BJ (cell line): Measurements from ENCODE around the gene SMYD3. TPM values are rescaled to one million over a fixed set of nuclear protein-coding genes. Genes with fewer than 3 reads are reported as not detected.
"Not testable (repeated sequence)": the region's sequence is repeated elsewhere in the genome, so short reads cannot be mapped to it uniquely, and the experiment has no call there.

ENCODE experiments used
- CTCF ChIA-PET: fragments of 350-600 bp; formaldehyde crosslinking; extraction: SDS; loops from one replicate; lab custom pipeline; 2021; ENCODE audit warnings: antibody characterized with exemption, inconsistent platforms; lab: Yijun Ruan, JAX
- POLR2A ChIA-PET: fragments of 300-600 bp; sonication (Branson Sonifier 250); formaldehyde crosslinking; extraction: SDS; loops from one replicate; lab custom pipeline; 2021; ENCODE audit warnings: antibody characterized with exemption; lab: Charles Lee
- DNase-seq: peaks from one replicate; pipeline ENCODE4 v3.0.0-alpha.2; 2011; ENCODE audit warnings: low read depth
- H3K27me3 ChIP-seq: 2 replicates; pipeline ENCODE4 v1.6.0; 2011; ENCODE audit warnings: low read length; ENCODE audit not compliant: control insufficient read depth, insufficient read depth
- H3K36me3 ChIP-seq: 2 replicates; pipeline ENCODE4 v1.5.1; 2011; ENCODE audit warnings: low read length; ENCODE audit not compliant: control insufficient read depth, insufficient read depth
- H3K4me3 ChIP-seq: 2 replicates; pipeline ENCODE4 v1.5.1; 2011; ENCODE audit warnings: low read depth, mild to moderate bottlenecking, control low read depth, low read length
- polyA plus RNA-seq: library from polyadenylated mRNA; depleted of rRNA; stranded (reverse); fragments of >200 nt; gene quantifications from 2 replicates; pipeline ENCODE4 v1.2.3, GENCODE V29; 2011
- TF ChIP-seq, protein P1 (sequence below): IDR thresholded peaks from 2 replicates; pipeline ENCODE4 v1.5.1; 2011; ENCODE audit warnings: low read depth, mild to moderate bottlenecking, control low read depth, inconsistent platforms, low read length, moderate library complexity; ENCODE audit not compliant: insufficient read depth

Gene SMYD3
- polyA plus RNA-seq, 1 experiment = 26.1 TPM

GRCh38 chr1:246372559-246372958 lies 134.5 kb downstream of the SMYD3 start:
- TF ChIP-seq, protein P1, sequence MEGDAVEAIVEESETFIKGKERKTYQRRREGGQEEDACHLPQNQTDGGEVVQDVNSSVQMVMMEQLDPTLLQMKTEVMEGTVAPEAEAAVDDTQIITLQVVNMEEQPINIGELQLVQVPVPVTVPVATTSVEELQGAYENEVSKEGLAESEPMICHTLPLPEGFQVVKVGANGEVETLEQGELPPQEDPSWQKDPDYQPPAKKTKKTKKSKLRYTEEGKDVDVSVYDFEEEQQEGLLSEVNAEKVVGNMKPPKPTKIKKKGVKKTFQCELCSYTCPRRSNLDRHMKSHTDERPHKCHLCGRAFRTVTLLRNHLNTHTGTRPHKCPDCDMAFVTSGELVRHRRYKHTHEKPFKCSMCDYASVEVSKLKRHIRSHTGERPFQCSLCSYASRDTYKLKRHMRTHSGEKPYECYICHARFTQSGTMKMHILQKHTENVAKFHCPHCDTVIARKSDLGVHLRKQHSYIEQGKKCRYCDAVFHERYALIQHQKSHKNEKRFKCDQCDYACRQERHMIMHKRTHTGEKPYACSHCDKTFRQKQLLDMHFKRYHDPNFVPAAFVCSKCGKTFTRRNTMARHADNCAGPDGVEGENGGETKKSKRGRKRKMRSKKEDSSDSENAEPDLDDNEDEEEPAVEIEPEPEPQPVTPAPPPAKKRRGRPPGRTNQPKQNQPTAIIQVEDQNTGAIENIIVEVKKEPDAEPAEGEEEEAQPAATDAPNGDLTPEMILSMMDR = no peak
- POLR2A ChIA-PET = no interaction called here
- no peak for DNase-seq

DNA sequence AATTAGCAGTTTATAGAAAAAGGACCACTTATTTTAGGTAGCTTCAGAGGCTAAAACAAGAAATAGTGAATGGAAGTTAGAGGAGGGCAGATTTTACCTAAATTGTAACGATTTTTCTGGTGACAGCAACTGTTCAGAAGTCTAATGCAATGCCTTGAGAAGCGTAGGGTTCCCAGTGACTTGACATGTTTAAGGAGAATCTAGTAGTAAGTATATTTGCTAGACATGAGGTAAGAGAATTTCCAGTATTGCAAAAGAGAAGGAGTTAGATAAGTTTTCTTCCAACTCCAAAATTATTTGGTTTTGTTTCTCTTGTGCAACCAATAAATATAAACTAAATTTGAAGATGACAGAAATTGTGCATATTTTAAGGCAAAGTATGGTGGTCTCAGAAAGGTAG lies 140.0 kb downstream of the SMYD3 start:
- H3K27me3 ChIP-seq = no peaks in the 10 kb centered on the region
- no peak overlapping the region for H3K4me3 ChIP-seq
- H3K36me3 ChIP-seq = no peaks in the 10 kb centered on the region
- TF ChIP-seq, protein P1 = no peak
- ChIA-PET CTCF (no interaction called here), POLR2A (no interaction called here)
- DNase-seq = no peak

More at GRCh38 chr1:246372559-246372958, 134.5 kb downstream of the SMYD3 start:
- CTCF ChIA-PET = no interaction called here
- Histone ChIP-seq H3K36me3 (no peaks in the 10 kb centered on the region), H3K4me3 (no peak overlapping the region), H3K27me3 (no peaks in the 10 kb centered on the region)

GRCh38 chr1:246365708-246366107 lies 141.4 kb downstream of the SMYD3 start:
- Histone ChIP-seq H3K27me3 (no peaks in the 10 kb centered on the region), H3K36me3 (no peaks in the 10 kb centered on the region), H3K4me3 (no peak overlapping the region)
- TF ChIP-seq, protein P1 = no peak
- POLR2A ChIA-PET = no interaction called here
- DNase-seq = no peak
- CTCF ChIA-PET = no interaction called here

DNA sequence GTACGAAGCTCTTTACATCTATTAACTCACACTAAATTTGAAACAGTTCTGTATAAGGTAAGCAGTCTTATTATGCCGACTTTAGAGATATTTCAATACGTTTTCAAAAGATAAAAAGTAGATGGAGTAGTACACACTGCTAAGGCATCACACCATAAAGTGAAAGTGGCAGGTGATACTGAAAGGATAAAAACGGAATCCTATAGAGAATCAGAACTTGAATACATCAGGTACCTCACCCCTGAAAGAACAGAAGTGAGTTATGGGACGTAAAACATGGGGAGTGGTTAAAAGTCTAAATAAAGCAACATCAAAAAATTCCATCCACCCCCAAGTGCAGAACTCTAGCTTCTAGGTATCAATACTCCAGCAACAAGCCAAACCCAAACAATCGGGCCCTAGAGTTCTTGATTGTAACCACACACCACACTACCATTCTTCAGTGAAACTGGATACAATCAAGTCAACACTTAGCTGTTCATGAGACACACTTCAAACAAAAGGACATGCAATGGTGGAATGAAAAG lies 142.6 kb downstream of the SMYD3 start:
- no peaks in the 10 kb centered on the region for H3K27me3 ChIP-seq
- ChIA-PET CTCF (no interaction called here), POLR2A (no interaction called here)

GRCh38 chr1:246357014-246357598 lies 150.0 kb downstream of the SMYD3 start:
- H3K36me3 ChIP-seq, H3K4me3 ChIP-seq, POLR2A ChIA-PET, H3K27me3 ChIP-seq, DNase-seq, CTCF ChIA-PET: not testable (repeated sequence)

More for the DNA sequence above, 142.6 kb downstream of the SMYD3 start:
- Histone ChIP-seq H3K36me3 (no peaks in the 10 kb centered on the region), H3K4me3 (no peak overlapping the region)
- DNase-seq = no peak
- TF ChIP-seq, protein P1 = no peak
